Measurements from ENCODE around the gene ITPA.

The ITPA gene

GRCh38 chr20:3227936-3228749 lies 18.8 kb downstream of the ITPA start:
- no peak for DNase-seq (ENCODE audit: low read depth in 2 of 2)

- no peak for DNase-seq (ENCODE audit: low read depth in 2 of 2)
Measured at GRCh38 chr20:3228750-3229032, 19.4 kb downstream of the ITPA start.

DNA sequence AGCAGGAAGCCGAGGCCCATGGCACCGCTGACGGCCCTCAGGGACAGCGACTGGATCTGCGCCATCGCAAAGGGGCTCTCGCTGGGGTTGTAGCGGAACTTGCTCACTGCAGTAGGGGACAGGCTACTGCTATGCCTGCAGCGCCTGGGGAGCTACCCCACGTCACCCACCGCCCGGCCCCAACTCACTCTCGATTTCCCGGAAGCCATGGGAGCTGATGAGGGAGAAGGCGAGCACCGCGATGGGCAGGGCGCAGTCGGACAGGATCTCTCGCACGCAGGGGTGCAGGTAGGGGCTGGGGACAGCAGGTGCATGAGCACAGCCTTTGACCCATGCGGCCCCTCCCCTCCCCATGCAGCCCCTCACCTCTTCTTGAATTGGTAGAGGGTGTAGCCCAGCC lies 19.9 kb downstream of the ITPA start:
- DNase-seq (ENCODE audit: low read depth in 2 of 2): no peak

GRCh38 chr20:3229798-3230197 lies 20.5 kb downstream of the ITPA start:
- no peak for DNase-seq (ENCODE audit: low read depth in 2 of 2)

DNA sequence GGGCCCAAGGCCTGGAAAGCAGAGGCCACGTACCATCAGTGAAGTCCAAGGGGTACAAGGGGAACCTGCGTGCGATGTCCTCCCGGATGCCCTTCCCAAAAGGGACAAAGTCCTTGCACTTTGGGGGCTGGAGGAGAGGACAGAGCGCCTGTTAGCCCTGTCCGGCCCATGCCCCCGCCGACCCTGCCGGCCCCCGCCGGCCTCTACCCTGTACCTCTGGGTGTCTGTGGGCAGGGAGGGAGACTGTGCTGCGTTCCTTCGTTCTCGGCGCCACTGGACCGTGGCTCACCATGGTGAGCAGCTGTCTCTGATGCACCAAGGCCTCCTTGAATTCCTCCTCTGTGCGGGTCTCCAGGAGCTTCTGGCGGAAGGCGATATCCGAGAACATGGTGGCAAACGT lies 21.8 kb downstream of the ITPA start:
- no peak for DNase-seq (ENCODE audit: low read depth in 2 of 2)

DNA sequence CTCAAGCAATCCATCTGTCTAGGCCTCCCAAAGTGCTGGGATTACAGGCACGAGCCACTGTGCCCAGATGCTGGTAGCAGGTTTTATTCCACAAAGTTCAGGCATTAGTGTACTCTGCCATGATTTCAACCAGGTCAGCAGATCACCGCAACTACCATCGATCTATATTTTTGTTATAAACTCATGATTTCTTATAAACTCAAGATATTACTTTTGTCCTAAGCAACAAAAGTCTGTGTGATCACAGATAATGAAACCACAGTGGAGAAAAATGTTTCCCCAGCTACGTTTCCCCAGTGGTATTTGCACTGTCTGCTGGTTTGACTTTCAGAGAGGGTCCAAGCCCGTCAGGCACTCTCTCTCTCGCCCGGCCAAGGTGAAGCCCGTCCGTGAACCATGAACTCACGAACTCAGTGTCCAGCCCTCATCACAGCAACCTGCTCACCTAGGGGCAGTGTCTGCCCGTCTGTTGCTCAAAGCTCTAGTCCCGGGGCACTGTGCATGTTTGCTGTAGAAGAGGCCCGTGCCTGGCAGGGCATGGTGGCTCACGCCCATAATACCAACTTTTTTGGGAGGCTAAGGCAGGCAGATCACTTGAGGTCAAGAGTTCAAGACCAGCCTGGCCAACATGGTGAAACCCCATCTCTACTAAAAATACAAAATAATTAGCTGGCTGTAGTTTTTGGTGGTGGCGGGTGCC lies 22.7 kb downstream of the ITPA start:
- no peak for DNase-seq (ENCODE audit: low read depth in 2 of 2)

DNA sequence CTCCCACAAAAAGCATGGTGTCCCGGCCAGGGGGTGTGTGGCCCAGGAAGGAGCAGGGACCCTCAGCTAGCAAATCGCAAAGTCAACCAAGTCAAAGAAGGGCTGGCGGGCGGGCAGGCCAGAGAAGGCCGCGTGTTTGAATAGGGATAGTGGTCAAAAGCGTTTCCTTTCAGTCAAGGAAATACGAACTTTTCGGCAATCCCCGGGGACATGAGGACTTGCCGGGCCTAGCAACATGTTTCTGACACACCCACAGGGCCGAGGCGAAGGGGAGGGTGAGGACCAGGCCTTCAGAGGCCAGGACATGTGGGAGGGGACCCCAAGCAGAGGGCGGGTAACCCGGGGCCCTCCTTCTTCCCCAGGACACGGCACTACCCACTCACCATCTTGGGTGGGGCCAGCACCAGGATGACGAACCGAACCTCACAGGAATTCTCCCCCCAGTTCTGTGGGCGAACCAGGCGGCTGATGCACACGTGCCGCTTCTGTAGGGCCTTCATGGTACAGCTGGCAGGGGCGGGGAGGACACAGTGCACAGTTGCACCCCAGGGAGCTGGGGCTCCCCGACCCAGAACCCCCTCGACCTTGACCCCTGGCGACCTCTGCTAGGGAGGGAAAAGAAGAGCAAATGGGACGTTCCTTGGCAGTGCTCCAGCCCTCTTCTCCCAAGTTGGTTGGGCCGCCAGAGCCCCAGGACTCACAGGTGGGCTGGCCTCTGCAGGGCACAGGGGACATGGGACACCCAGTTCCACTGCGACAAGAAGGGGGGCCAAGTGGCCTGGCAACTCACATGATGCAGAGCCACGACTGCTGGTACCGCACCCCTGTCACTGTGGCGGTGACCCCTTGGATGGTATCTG lies 24.1 kb downstream of the ITPA start:
- no peak for DNase-seq (ENCODE audit: low read depth in 2 of 2)

DNA sequence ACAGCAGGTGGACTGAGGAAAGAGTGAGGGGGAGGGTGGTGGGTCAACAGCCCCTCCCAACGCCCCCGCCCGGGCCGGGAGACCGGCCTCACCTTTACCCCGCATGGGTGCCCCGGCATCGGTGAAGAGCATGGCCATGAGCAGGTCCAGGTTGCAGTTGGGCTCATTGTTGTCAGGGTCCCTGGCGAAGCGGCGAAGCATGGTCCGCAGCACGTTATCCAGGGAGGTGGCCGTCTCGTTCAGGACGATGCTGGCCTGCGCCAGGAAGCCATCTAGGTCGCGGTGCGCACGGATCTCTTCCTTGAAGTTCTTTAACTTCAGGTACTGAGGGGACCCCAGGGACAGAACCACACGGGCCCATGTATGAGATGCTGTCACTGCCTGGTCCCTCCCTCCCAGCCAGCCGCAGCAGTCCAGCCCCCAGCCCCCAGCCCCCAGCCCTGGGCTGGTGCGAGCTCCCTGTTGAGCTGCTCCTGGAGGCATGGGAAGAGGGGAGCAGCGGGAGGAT lies 24.7 kb downstream of the ITPA start:
- DNase-seq (ENCODE audit: low read depth in 2 of 2): no peak

GRCh38 chr20:3235666-3236324 lies 26.5 kb downstream of the ITPA start:
- DNase-seq (ENCODE audit: low read depth in 2 of 2): no peak

DNA sequence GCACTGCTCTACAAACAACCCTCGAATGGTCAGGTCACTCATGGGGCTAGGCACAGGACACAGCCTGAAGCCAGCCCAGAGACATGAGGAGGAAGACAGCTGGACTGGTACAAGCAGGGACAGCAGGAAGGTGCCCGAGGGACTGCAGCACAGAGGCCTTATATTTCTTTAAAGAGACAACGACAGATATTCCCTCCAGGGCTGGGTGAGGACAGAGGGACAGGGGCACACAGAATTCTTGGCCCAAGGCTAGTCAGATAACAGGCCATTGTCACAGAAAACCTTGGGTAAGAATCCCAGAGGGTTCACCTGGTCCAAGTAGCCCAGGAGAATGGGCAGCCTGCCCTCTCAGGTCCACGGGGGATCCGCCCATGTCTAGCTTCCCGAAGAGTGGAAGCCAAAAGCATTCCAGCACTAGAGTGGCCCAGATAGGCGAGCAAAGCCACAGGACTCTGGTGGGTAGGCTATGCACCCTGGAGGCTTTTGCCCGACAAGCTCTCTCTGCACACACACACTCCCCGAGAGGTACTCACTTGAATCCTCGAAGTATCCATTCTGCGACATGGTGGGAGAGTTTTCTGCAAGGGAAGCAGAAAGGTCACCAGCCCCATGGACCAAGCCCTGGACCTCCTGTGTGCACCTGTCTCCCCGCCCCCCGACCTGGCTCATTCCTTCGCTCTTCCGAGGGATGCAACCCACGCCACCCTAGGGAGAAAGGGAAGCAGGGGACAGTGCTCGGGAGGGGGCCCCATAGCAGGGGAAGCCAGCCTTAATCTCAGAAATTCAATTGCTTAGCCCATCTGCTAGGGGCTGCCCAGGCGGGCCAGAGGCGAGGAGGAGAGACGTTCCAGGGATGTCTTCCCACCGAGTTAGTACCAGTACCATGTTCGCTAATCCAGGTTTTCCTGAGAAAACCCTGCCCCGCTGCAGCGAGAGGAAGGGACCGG lies 28.0 kb downstream of the ITPA start:
- DNase-seq (ENCODE audit: low read depth in 2 of 2): no peak

GRCh38 chr20:3237958-3238615 lies 28.8 kb downstream of the ITPA start:
- DNase-seq (ENCODE audit: low read depth in 2 of 2): no peak

- peak in 1 of 2 donors; percentile 24 for DNase-seq (ENCODE audit: low read depth in 2 of 2)
Measured at GRCh38 chr20:3238616-3239025, 29.3 kb downstream of the ITPA start.

GRCh38 chr20:3239026-3239866 lies 29.9 kb downstream of the ITPA start, which contains the start of gene SLC4A11:
Gene SLC4A11 (minus strand): TSS chr20:3239190. CDS start chr20:3239137, 53 bp downstream.
- DNase-seq (ENCODE audit: low read depth in 2 of 2): peak in 1 of 2 donors; percentile 36

- no peak for DNase-seq (ENCODE audit: low read depth in 2 of 2)
Measured at GRCh38 chr20:3239867-3240775, 30.8 kb downstream of the ITPA start.

GRCh38 chr20:3240776-3241363 lies 31.6 kb downstream of the ITPA start:
- no peak for DNase-seq (ENCODE audit: low read depth in 2 of 2)

GRCh38 chr20:3242172-3242692 lies 32.9 kb downstream of the ITPA start:
- no peak for DNase-seq (ENCODE audit: low read depth in 2 of 2)

- no peak for DNase-seq (ENCODE audit: low read depth in 2 of 2)
Measured at GRCh38 chr20:3243718-3244358, 34.5 kb downstream of the ITPA start.

Measured in stimulated activated CD4-positive, alpha-beta T cell treated with anti-CD3 and anti-CD28 coated beads, Interleukin-1b, Interleukin-23, amount 100 ng/mL, for 4 hours (primary cell).